CD14-positive monocyte (primary cell): ENCODE data around the gene PRDM10. TPM values are rescaled to one million over a fixed set of nuclear protein-coding genes. Genes with fewer than 3 reads are reported as not detected.

ENCODE experiments used
- DNase-seq, 3 donors: peaks; one replicate each; pipeline ENCODE4 v3.0.0-alpha.2; 2011 to 2022
- H2AFZ ChIP-seq: 2 replicates; pipeline ENCODE4 v1.6.0; 2012; ENCODE audit warnings: mild to moderate bottlenecking, low read depth, low read length, inconsistent platforms; ENCODE audit not compliant: insufficient read depth, poor library complexity, severe bottlenecking
- H3K27ac ChIP-seq, 2 donors: 1 replicate in 1 of 2; 2 replicates in 1 of 2; pipeline ENCODE4 v1.5.1; 2012 to 2013; ENCODE audit warnings: low read length in 2 of 2, control low read depth in 1 of 2, inconsistent platforms in 1 of 2, low read depth in 1 of 2, mild to moderate bottlenecking in 1 of 2
- H3K27me3 ChIP-seq, 2 donors: one replicate each; pipeline versions ENCODE4 v1.6.0 to v1.6.1; 2011 to 2013; ENCODE audit warnings: low read length in 2 of 2; ENCODE audit not compliant: control insufficient read depth in 2 of 2, insufficient read depth in 2 of 2
- H3K36me3 ChIP-seq, 2 donors: replicated peaks in 1 of 2; 1 replicate in 1 of 2; 2 replicates in 1 of 2; pipeline versions ENCODE4 v1.5.1 to v1.6.1; 2012 to 2013; ENCODE audit warnings: low read length in 2 of 2, control low read depth in 1 of 2, inconsistent platforms in 1 of 2, mild to moderate bottlenecking in 1 of 2; ENCODE audit not compliant: insufficient read depth in 2 of 2, control insufficient read depth in 1 of 2
- H3K4me1 ChIP-seq, 2 donors: 1 replicate in 1 of 2; 2 replicates in 1 of 2; pipeline versions ENCODE4 v1.5.1 to v1.6.1; 2012 to 2013; ENCODE audit warnings: low read length in 2 of 2, control low read depth in 1 of 2, inconsistent platforms in 1 of 2, mild to moderate bottlenecking in 1 of 2, moderate library complexity in 1 of 2; ENCODE audit not compliant: insufficient read depth in 2 of 2, control insufficient read depth in 1 of 2
- H3K4me2 ChIP-seq: replicated peaks from 2 replicates; pipeline ENCODE3; 2012; ENCODE audit warnings: low read length, moderate library complexity, mild to moderate bottlenecking; ENCODE audit not compliant: poor library complexity, severe bottlenecking; ENCODE audit errors: extremely low read depth
- H3K4me3 ChIP-seq, 3 experiments: fragments of 200-600 bp in 1 of 3; sonication (generic) in 1 of 3; replicated peaks in 1 of 3; 1 replicate in 2 of 3; 2 replicates in 1 of 3; pipeline ENCODE4 v1.5.1; 2011 to 2013; ENCODE audit warnings: low read length in 3 of 3, mild to moderate bottlenecking in 3 of 3, control low read depth in 2 of 3, low read depth in 2 of 3, inconsistent platforms in 1 of 3, moderate library complexity in 1 of 3
- H3K79me2 ChIP-seq: 2 replicates; pipeline ENCODE4 v1.6.0; 2012; ENCODE audit warnings: mild to moderate bottlenecking, control low read depth, inconsistent platforms, low read length, moderate library complexity; ENCODE audit not compliant: insufficient read depth
- H3K9ac ChIP-seq: 2 replicates; pipeline ENCODE4 v1.6.0; 2017; ENCODE audit warnings: low read length, mild to moderate bottlenecking; ENCODE audit not compliant: insufficient read depth, poor library complexity, severe bottlenecking
- H3K9me3 ChIP-seq, 2 donors: replicated peaks in 1 of 2; 1 replicate in 1 of 2; 2 replicates in 1 of 2; pipeline versions ENCODE4 v1.5.1 to v1.6.1; 2012 to 2013; ENCODE audit warnings: low read length in 2 of 2, control low read depth in 1 of 2; ENCODE audit not compliant: control insufficient read depth in 1 of 2, insufficient read depth in 1 of 2
- H4K20me1 ChIP-seq: 2 replicates; pipeline ENCODE4 v1.6.0; 2012; ENCODE audit warnings: mild to moderate bottlenecking, low read length, control low read depth, moderate library complexity; ENCODE audit not compliant: insufficient read depth
- H3K27ac Mint-ChIP-seq, 7 donors: one replicate each; pipeline ENCODE4 v1.8.0; 2020; ENCODE audit warnings: mild to moderate bottlenecking in 7 of 7, mixed read lengths in 7 of 7, moderate library complexity in 6 of 7, inconsistent platforms in 2 of 7
- H3K27me3 Mint-ChIP-seq, 3 donors: one replicate each; pipeline ENCODE4 v1.8.0; 2021 to 2022; ENCODE audit warnings: low read depth in 3 of 3, mild to moderate bottlenecking in 3 of 3, mixed read lengths in 3 of 3, moderate library complexity in 3 of 3, inconsistent platforms in 1 of 3
- H3K36me3 Mint-ChIP-seq, 2 donors: one replicate each; pipeline ENCODE4 v1.8.0; 2020; ENCODE audit warnings: mixed read lengths in 2 of 2, inconsistent platforms in 1 of 2, mild to moderate bottlenecking in 1 of 2
- H3K4me1 Mint-ChIP-seq: one replicate; pipeline ENCODE4 v1.8.0; 2020; ENCODE audit warnings: mild to moderate bottlenecking, mixed read lengths
- H3K4me3 Mint-ChIP-seq, 2 donors: one replicate each; pipeline ENCODE4 v1.8.0; 2020; ENCODE audit warnings: mild to moderate bottlenecking in 2 of 2, mixed read lengths in 2 of 2, moderate library complexity in 1 of 2
- H3K9me3 Mint-ChIP-seq, 7 donors: one replicate each; pipeline ENCODE4 v1.8.0; 2020 to 2022; ENCODE audit warnings: mixed read lengths in 7 of 7, mild to moderate bottlenecking in 6 of 7, moderate library complexity in 6 of 7, inconsistent platforms in 2 of 7
- WGBS: methylation state at CpG from one replicate; pipeline ENCODE4 v1.1.5; 2013; ENCODE audit warnings: missing lambda C conversion rate; ENCODE audit not compliant: insufficient coverage; 5-methylcytosine and 5-hydroxymethylcytosine counted together
- intact Hi-C, 2 donors: fragments of 100-400 bp; cut with micrococcal nuclease; formaldehyde crosslinking; loops; one replicate each; pipeline versions ENCODE4 v1.15.0 to v1.15.1; 2023
- polyA plus RNA-seq, 3 donors: library from polyadenylated mRNA; depleted of rRNA in 1 of 3; unstranded in 2 of 3; stranded (reverse) in 1 of 3; fragments of 300-500 nt in 2 of 3; fragments of >200 nt in 1 of 3; fragmentation: Illumina TruSeq in 2 of 3; gene quantifications; 1 replicate in 2 of 3; 2 replicates in 1 of 3; pipeline ENCODE4 v1.2.3, GENCODE V29; 2012 to 2021
- TF ChIP-seq, protein P1 (sequence below): fragments of 200-600 bp; IDR thresholded peaks from one replicate; pipeline ENCODE4 v1.8.0; 2022; ENCODE audit warnings: antibody characterized with exemption, mild to moderate bottlenecking

The PRDM10 gene
- polyA plus RNA-seq, 3 donors = 0.64 to 5.6 (median 1.1) TPM

DNA sequence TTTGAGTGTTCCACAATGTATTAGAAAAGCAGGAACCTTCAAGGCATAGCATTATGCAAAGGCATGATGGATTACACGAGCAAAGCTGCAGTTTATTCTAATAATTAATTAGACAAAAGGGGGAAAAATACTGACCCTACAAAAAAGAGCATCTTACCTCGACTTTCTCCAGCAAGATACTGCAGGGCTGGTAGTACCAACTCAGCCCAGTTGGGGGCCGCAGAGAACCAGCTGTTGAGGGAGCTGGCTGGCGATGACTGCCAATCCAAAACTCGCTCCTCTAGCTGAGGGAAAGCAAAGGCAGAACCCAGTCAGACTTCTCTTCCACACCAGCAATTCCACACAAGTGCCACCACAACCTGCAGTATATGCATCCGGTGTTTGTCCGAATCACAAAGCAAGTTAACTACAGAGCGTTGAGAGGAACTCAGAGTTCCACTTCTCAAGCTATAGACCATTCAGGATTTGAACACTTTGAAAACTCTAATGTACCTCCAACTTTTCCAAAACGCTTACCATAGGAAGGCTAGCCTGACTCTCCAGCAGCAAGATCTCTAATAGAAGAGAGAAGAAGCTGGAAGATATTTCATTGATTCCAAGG is 121.0 kb downstream of the PRDM10 start:
- Histone ChIP-seq H3K9ac (no peak overlapping the region), H3K4me1 (no peaks in the 10 kb centered on the region), H3K27ac (no peak overlapping the region), H3K79me2 (no peaks in the 10 kb centered on the region), H3K4me2 (no peak overlapping the region), H3K4me3 (no peak overlapping the region), H4K20me1 (no peaks in the 10 kb centered on the region), H2AFZ (no peak overlapping the region), H3K27me3 (no peaks in the 10 kb centered on the region), H3K9me3 (no peaks in the 10 kb centered on the region), H3K36me3 (peaks cover 99 to 100% of the 10 kb centered on the region in 2 donors)
- H3K9me3 Mint-ChIP-seq = peaks cover 0 to 2% (median 0%) of the 10 kb centered on the region in 7 donors
- WGBS = 54% methylated on average over 4 of the region's 9 CpGs
- H3K36me3 Mint-ChIP-seq = peaks cover 96 to 100% of the 10 kb centered on the region in 2 donors
- intact Hi-C loops = no loop called here
- H3K4me3 Mint-ChIP-seq = no peak overlapping the region
- no peaks in the 10 kb centered on the region for H3K27me3 Mint-ChIP-seq
- no peaks in the 10 kb centered on the region for H3K4me1 Mint-ChIP-seq
- no peak overlapping the region for H3K27ac Mint-ChIP-seq
- DNase-seq = peak in 1 of 3 donors; percentile 14
- TF ChIP-seq, protein P1, sequence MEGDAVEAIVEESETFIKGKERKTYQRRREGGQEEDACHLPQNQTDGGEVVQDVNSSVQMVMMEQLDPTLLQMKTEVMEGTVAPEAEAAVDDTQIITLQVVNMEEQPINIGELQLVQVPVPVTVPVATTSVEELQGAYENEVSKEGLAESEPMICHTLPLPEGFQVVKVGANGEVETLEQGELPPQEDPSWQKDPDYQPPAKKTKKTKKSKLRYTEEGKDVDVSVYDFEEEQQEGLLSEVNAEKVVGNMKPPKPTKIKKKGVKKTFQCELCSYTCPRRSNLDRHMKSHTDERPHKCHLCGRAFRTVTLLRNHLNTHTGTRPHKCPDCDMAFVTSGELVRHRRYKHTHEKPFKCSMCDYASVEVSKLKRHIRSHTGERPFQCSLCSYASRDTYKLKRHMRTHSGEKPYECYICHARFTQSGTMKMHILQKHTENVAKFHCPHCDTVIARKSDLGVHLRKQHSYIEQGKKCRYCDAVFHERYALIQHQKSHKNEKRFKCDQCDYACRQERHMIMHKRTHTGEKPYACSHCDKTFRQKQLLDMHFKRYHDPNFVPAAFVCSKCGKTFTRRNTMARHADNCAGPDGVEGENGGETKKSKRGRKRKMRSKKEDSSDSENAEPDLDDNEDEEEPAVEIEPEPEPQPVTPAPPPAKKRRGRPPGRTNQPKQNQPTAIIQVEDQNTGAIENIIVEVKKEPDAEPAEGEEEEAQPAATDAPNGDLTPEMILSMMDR = peak; percentile 64

DNA sequence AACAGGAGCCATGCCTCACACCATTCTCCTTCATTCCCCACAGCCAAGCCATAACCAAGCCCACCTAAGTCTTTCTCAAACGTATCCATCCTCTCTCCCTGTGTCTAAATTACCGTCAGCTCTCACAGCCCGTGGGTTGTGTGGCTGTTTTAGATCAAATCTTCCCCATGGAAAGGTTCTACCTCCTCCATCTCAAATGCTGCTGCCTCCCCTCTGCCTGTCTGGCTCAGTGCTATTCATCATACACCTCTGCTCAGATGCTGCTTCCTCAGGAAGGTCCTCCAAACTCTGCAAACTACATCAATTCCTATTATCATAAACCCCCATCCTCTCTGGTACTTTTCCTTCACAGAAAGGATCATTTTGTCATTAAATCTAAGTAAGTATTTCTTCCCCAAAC is 122.3 kb downstream of the PRDM10 start:
- H3K9me3 Mint-ChIP-seq = peaks cover 0 to 2% (median 0%) of the 10 kb centered on the region in 7 donors
- H3K79me2 ChIP-seq = no peaks in the 10 kb centered on the region
- H3K27ac Mint-ChIP-seq = peak overlapping the region in 1 of 7 donors; percentile 9

More for the DNA sequence above, 122.3 kb downstream of the PRDM10 start:
- H3K4me3 ChIP-seq = no peak overlapping the region
- H3K27me3 Mint-ChIP-seq = no peaks in the 10 kb centered on the region
- H3K36me3 ChIP-seq = peaks cover 96 to 100% of the 10 kb centered on the region in 2 donors
- H3K27ac ChIP-seq = no peak overlapping the region
- H3K4me2 ChIP-seq = no peak overlapping the region
- no peaks in the 10 kb centered on the region for H3K4me1 ChIP-seq
- no peak overlapping the region for H3K4me3 Mint-ChIP-seq
- no peak for DNase-seq
- intact Hi-C loops = no loop called here
- peaks cover 95 to 100% of the 10 kb centered on the region in 2 donors for H3K36me3 Mint-ChIP-seq
- no peaks in the 10 kb centered on the region for H3K4me1 Mint-ChIP-seq
- H3K9ac ChIP-seq = no peak overlapping the region
- no peak overlapping the region for H2AFZ ChIP-seq
- no peaks in the 10 kb centered on the region for H3K27me3 ChIP-seq
- WGBS = 94% methylated on average over 3 of the region's 3 CpGs
- no peaks in the 10 kb centered on the region for H4K20me1 ChIP-seq
- H3K9me3 ChIP-seq = no peaks in the 10 kb centered on the region
- TF ChIP-seq, protein P1 = no peak
